GM21723 (cell line): ENCODE results near the gene DPM3.
"Not testable (repeated sequence)": the region's sequence is repeated elsewhere in the genome, so short reads cannot be mapped to it uniquely, and the experiment has no call there.

Experiments used
- ATAC-seq: cut with Tn5 transposase; IDR thresholded peaks from one replicate; pipeline ENCODE4 v1.9.1; 2021; ENCODE audit warnings: mild to moderate bottlenecking, moderate library complexity; ENCODE audit not compliant: unreplicated experiment

The DPM3 gene

DNA sequence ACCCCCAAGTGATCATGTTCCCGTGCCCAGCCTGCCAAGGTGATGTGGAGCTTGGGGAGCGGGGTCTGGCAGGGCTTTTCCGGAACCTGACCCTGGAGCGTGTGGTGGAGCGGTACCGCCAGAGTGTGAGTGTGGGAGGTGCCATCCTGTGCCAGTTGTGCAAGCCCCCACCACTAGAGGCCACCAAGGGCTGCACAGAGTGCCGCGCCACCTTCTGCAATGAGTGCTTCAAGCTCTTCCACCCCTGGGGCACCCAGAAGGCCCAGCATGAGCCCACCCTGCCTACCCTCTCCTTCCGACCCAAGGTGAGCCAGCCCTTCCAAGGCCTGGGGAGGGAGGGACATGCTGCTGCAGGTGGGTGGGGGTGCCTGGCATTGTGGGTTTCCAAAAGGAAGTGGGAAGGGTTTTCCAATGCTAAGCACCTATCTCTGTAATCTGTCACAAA lies 35.6 kb upstream of the DPM3 start:
- ATAC-seq: no peak

GRCh38 chr1:155175281-155175926 lies 35.1 kb upstream of the DPM3 start:
- ATAC-seq: no peak

DNA sequence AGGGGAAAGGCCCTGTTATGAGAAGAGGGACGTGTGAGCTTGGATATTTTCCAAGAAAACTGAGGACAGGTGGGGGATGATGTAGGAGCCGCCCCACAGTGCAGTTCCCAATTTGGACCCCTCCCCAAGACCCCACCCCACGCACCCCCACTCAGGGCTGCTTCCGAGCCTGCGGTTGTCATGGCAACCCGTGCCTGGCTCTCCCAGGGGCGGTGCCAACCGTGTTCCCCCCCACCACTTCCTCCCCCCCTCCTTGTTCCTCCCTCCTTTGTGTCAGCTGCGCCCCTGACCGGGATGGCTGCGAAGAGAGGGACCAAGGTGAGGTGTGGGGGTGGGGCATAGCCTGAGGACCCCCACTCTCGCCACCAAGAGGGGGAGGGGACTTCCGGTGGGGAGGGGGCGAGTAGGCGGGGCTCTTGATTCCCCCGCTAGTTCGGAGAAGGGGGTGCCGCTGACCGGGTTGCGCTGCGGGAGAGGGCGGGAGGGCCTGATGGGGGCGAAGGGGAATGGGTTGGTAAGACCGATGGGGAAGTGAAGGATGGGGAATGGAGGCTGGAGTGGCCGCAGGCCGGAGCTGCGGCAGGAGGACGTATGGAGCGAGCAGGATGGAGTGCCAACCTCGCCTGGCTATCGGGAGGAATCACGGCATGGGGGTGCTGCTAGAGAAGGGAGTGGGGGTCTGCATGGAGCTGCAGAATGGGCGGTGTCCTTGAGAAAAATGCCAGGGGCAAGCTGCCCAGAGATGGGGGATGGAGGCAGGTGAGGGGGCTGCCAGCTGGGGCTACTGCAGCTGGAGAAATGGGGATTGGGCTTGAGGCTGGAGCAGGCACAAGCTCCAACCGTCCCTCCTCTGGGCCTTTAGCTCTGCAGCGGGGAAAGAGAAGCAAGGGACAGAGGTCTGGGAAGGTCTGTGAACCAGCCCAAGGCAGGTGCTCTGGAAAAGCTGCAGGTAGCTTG lies 34.3 kb upstream of the DPM3 start:
- ATAC-seq: no peak

- ATAC-seq: no peak
These were observed 33.4 kb upstream of the DPM3 start, which contains the start of gene TRIM46 for GRCh38 chr1:155173478-155174323. TSS of gene TRIM46 (plus strand) at chr1:155173849. CDS start at chr1:155173967, 118 bp downstream.

DNA sequence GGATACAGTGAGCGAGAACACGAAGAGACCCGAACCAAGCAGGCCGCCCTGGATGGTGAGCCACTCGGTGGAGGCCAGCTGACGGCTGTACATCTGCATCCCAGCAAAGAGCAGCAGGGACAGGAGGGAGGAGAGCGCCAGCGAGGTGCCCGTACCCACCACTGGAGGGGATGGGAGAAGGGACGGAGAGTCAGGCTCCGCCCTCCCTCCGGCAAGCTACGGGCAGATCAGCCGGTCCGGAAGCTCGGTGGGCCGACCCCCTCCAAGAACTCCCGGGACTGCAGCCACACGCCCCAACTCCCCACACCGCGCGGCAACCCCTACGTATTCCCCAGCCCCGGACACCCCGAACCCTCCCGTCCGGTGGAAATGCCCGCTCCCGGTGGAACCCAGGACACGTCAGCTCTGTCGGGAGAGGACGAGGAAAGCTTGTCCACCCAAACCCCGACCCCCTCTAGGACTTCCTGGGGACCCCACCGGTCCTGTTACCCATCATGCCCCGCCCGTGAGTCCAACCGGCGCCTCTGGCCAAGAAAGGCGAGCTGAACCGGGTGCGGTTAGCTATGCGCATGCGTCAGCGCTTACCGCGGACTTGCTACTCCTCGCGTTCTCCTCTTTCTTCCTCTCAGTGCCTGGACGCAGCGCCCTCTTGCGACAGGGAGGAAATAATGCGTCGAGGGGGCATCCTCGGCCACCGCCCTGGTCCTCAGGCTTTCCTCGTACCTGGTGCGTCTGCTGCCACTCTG lies 32.6 kb upstream of the DPM3 start, which contains the start of gene KRTCAP2:
KRTCAP2 (minus strand) TSS at position 573 of the 746 bp plus-strand sequence; CDS start at position 493, 80 bp downstream.
- peak; percentile 73 for ATAC-seq

- peak; percentile 17 for ATAC-seq
These were observed 31.8 kb upstream of the DPM3 start for GRCh38 chr1:155171836-155172731.

- no peak for ATAC-seq
These were observed 30.5 kb upstream of the DPM3 start for GRCh38 chr1:155170806-155171205.

- ATAC-seq: no peak
These were observed 29.9 kb upstream of the DPM3 start for GRCh38 chr1:155170101-155170785.

DNA sequence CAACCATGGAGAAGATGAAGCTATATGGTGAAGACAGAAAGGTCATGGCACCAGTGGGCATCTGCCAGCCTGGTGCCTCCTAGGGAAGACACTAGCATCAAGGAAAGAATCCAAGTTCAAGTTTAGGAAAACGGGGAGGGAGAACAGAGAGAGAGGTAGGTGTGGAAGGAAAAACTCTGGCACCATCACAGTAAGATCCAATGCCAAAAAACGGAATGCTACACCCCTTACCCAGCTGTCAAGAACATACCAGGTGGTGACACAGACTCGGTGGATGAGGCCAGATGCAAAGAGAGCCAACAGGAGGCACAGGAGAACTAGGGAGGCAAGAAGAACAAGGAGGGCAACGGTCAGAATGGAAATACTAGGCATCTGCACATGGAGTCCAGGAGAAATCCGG lies 29.2 kb upstream of the DPM3 start:
- no peak for ATAC-seq

DNA sequence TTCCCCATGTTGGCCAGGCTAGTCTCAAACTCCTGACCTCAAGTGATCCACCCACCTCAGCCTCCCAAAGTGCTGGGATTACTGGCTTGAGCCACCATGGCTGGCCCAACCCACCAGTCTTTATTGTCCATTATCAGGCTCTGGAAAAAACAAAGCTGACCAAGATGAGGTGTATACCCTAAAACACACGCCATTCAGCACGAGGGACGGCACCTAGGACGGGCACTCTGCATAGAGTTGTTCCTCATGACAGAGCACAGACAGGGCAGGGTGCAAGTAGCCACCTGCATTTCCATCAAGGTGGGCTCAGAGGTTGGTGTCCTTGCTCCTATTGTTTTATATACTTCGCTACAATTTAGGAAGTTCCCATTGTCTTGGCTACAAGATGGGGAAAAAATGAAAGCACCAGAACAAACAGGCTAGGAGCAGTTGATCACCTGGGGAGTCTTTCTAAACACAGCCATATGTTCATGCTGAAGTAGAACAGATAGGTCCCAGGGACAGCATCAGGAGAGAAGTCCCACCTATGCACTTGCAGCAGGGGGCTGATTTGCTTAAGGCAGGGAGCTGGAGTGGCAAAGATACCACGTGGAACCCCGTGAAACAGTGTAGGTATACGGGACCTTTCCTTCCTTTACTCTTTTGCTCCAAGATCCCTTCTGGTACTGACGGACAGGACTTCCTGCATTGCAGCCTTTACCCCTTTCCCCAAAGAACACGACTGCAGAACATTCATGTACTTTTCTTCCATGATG lies 28.3 kb upstream of the DPM3 start:
- no peak for ATAC-seq

DNA sequence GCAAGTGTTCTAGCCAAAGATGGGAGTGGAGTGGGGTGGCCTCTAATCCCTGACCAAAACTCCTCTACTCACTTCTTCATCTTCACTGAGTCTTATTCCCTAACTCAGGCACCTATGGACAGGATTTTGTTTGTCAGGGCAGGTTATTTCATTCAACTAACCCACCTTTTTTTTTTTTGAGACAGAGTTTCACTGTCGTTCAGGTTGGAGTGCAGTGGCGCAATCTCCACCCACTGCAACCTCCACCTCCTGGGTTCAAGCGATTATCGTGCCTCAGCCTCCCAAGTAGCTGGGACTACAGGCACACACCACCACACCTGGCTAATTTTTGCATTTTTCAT lies 27.7 kb upstream of the DPM3 start:
- ATAC-seq: not testable (repeated sequence)

DNA sequence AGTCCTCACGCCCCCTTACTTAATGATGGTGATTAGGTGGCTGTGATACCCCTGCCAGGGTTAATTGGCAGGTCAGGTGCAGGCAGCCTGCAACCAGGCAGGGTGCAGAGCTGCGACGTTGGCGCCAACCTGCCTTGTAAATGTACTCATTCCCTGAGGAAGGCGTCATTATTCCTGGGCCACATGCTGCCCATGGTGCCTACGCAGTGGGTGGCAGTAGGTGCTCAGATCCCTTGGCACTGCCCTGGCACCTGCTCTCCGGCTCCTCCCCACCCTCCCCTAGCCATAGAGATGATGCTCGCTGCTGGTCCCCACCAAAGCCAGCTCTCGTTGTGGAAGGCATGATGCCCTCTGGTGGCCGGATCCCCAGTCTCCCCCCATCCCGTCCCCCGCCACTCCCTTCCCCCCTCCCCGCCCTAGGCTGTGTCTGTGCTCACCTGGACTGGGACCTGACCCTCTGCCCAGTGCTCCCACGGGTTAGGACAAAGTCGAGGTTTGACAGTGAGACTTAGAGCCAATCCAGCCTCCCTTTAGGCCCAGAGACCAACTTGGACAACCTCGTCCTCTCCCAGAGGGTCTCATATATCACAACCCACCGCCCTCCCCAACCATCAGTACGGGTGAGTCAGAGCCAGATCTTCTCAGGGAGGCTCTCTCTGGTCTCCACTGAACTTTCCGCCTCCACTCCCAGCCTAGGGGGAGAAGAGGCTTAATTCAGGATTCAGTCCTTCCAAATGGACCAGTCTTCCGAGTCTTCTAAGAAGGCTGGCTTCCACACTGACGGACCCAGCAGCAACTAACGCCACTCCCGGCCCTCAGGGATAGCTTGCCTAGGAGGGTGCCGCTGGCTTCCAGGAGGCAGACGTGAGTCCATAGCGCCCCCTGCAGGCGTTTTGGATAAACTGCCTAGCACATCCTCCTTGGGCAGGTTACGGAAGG lies 27.1 kb upstream of the DPM3 start:
- ATAC-seq: no peak

- ATAC-seq: no peak
These were observed 26.3 kb upstream of the DPM3 start for GRCh38 chr1:155166471-155167165.

- no peak for ATAC-seq
These were observed 25.7 kb upstream of the DPM3 start for GRCh38 chr1:155166051-155166470.

GRCh38 chr1:155164625-155165024 lies 24.3 kb upstream of the DPM3 start:
- ATAC-seq: not testable (repeated sequence)

DNA sequence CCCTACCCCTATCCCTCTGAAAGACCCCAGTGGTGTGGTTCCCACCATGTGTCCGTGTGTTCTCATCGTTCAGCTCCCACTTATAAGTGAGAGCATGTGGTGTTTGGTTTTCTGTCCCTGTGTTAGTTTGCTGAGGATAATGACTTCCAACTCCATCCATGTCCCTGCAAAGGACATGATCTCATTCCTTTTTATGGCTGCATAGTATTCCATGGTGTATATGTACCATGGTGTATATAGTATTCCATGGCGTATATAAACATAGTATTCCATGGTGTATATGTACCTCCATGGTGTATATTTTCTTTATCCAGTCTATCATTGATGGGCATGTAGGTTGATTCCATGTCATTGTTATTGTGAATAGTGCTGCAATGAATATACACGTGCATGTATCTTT lies 23.5 kb upstream of the DPM3 start:
- not testable (repeated sequence) for ATAC-seq
